NCI-H460 (cell line): ENCODE measurements around the gene CHAT. TPM values are rescaled to one million over a fixed set of nuclear protein-coding genes. Genes with fewer than 3 reads are reported as not detected.

Source experiments
- DNase-seq: peaks from one replicate; pipeline ENCODE4 v3.0.0-alpha.2; 2016; ENCODE audit warnings: low read depth; ENCODE audit errors: extremely low read depth
- total RNA-seq: library from RNA; depleted of rRNA; stranded (reverse); fragments of >200 nt; shearing (Covaris generic); gene quantifications from 2 replicates; pipeline ENCODE4 v1.2.3, GENCODE V29; 2014

Gene CHAT
- total RNA-seq, 1 experiment from 2014 or later: not detected

DNA sequence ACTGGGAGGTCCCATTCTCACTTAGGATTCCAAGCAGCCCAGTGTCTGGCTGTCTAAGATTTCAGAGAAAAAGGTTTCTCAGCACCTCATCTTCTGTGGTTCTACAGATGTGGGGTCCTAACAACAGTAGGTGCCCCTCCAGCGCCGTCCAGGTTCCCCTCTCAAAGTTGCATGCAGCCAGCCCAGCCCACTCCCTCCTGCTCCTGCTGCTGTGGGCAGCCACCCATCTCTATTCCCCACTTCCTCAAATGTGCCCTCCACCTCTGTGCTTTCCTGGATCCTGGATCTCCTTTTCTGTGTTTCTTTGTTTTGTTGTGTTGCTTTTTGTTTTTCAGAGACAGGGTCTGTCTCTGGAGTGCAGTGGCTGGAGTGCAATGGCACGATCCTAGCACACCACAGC, 17.0 kb upstream of the CHAT start:
- no peak for DNase-seq

DNA sequence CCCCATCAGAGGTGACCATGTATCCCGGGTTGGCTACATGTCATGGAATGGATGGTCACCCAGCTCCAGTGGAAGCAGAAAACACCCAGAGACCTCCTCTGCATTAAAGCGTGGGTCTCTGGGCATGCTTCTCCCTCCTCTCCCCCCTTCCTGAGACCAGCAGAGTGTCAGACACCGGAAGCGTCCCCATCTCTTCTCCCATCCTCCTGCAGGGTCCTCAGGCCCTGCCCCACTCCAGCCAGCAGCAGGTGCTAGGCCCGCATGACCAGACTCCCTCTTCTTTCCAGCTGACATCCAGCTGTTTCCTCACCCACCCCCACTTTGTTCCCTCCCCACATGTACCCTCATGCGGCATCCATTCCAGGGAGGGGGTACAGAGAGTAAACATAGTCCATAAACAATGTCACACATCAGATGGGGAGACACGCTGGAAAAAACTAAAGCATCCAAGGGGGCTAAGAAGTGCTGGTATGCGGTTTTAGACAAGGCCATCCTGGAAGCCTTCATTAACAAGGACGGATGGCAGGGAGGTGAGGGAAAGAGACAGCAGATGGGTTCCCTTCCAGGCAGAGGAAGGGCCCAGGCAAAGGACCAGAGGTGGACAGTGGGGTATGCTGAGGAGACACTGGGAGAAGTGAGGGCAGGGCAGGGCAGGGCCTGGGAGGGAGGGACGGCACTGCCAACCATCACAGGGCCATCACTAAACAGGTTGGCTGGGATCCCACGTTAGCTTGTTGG, 16.2 kb upstream of the CHAT start:
- no peak for DNase-seq

DNA sequence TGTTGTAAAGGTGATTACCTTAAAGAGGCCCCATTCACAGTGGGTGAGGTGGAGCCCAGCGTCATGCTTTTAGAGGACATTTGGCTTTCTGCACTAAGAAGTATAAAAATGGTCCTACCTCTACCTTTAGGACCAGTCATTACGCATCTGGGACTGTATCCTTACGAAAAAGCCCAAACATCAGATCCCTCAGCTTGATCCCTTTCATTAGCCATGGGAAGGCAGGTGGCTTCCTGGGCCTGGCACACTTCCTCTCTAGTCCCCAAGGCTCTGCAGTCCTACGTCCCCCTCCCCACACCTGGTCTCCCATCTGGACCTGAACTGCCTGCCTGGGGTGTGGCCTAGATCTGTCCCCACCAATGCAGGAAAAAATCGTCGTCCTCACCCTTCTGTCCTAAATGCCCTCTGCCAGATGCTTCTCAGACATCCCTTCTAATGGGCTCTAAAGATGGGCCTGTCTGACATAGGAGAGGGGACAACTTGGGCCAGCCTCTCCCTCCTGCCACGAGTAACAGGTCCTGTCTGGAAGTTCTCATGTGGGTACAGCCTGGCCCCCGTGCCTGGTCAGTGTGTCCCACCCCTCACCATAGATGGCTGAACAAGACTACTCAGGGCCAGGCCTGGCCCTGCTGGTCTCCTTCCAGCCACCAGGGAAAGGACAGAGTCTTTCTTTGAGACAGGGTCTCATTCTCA, 15.5 kb upstream of the CHAT start:
- DNase-seq: no peak

DNA sequence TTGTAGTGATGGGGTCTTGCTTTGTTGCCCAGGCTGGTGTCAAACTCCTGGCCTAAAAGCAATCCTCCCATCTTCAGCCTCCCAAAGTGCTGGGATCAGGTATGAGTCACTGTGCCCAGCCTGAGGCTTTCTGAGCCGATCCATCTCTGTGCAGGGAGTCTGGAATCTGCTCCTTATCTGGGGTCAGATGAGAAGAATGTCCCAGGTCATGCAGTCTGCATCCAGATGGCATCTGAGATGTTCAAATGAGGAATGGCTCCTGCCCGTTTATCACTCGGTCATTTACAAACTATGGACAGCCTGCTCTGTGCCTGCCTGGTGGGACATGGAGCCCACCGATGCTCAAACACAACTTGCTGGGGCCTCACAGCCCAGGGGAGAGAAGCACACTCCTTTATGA, 14.9 kb upstream of the CHAT start:
- DNase-seq: no peak

DNA sequence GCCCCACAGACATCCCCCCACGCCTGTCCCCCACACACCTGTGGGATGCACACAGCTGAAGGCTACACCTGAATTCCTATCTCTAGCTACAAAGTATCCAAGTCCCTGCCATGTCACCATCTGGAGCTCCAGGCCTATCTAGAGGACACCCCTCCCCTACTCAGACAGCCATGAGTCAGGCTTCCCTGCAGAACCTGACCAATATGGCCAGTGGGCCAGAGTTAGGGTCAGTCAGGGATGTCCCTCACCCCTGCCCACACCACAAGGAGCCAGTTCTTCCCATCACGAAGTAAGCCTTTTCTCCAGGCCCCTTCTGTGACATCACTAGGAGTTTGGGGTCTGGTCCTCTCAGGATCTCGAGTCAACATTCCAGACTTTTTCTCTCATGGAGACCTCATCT, 14.3 kb upstream of the CHAT start:
- DNase-seq: no peak

DNA sequence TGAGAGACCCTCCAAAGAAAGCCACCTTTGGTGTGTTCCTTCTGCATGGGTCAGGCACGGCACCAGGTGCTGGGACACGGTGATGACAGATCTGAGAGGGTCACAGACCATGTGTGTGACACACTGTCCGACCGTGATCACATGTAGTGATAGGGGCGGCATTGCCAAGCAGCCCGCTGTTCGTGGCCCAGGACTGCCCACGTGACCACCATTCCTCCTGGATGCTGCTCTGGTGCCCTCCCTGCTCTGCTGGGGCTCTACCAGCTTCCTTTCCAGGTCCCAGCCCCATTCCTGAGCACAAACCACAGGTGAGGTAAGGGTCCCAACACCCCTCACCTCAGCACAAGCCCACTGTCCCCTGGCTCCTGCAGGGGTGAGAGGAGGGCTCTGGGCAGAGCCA, 13.8 kb upstream of the CHAT start:
- no peak for DNase-seq

DNA sequence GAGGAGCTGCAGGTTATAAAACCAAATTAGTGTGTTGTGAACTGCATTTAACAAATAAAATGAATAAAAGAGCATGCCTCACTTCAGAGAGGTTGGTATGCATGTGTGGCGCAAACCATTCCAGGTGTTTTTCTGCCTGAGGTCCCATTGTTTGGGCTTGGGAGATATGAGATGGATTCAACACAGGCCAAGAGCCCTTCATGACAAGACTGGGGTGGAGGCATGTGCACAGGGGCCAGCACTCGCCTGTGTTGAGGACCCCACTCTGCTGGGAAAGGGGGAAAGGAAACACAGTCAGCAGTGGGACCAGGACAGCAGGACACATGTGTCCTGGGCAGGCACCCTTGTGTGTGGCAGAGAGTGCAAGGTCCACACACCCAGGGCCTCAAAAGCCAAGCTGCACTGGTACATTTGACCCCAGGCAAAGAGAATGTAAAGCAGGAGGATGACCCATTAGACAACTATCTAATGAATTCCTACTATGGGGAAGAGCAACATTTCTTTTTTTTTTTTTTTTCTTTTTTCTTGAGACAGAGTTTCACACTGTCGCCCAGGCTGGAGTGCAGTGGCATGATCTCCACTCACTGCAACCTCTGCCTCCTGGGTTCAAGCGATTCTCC, 12.9 kb upstream of the CHAT start:
- DNase-seq: no peak

DNA sequence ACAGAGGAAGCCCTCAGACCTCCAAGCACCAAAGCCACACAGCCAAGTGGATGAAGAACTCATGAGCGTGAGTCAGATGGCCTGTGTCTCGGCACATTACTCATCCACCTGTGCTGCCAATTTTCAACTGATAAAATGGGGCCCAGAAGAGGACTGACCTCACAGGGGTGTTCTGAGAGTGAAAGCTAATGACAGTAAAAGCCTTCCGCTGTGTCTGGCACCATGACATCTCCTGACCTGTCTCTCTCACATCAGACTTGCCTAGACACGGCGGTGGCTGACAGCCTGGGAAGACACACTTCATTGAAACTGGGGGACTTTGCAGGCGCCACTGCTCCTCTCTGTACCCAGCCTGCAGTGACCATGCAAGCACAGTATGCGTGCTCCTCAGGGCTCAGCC, 12.0 kb upstream of the CHAT start:
- DNase-seq: no peak

DNA sequence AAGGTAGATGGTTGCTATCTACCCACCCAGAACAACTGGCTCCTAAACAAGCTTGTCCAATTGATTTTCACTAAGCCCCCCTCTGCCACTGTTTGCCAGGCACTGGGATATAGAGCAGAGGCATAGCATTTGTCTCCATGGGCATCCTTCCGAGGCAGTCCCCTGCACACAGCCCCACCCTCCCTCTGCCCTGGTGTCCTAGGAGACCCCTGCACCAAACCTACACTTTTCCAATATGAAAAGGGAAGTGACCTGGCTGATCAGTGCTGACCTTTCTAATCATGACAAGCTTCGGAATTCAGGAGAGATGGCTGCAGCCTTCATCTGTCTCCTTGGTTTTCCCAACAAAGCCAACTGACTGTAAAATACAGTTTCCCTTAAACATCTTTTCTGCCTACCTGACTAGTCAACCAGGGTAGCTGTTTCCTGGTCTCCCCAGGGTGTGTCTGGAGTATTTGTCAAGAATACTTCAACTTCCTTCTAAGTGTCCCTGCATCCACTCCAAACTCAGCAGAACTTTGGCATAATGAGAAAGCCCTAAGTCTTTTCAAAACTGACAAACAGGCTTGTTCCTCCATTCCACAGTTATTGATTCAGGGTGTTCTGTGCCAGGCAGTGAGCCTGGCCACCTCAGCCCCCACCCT, 11.3 kb upstream of the CHAT start:
- no peak for DNase-seq

DNA sequence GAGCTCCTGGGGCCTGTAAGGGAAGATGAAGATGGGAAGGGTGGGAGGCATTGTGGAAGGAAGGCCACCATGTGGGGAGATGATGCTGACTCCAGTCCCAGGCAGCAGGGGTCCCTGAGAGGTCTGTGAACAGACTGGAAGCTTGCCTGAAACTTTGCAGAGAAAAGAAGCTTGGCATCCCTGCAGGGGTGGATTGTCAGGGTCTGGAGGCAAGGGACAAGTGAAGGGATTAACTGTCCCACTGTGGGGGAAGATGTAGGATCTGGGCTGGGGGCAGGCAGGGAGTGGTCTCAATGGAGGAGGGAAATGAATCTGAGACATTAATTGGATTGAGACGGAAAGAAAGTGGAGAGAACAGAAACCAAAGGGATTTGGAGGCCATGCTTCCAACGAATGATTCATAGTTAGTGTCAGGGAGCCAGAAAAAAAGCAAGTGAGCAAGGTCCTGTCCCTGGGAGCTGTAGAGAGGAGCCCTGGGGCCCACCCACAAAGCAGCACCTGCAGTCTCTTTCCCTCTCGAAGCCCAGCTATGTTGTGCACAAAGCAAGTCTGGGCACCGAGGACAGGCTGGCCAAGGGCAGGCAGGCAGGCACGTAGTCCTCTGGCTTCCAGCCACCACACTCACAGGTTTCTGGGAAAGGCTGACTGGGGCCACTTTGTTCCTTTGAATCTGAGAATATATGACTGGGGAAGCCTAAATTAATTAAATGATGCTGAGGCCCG, 8.5 kb upstream of the CHAT start:
- no peak for DNase-seq

DNA sequence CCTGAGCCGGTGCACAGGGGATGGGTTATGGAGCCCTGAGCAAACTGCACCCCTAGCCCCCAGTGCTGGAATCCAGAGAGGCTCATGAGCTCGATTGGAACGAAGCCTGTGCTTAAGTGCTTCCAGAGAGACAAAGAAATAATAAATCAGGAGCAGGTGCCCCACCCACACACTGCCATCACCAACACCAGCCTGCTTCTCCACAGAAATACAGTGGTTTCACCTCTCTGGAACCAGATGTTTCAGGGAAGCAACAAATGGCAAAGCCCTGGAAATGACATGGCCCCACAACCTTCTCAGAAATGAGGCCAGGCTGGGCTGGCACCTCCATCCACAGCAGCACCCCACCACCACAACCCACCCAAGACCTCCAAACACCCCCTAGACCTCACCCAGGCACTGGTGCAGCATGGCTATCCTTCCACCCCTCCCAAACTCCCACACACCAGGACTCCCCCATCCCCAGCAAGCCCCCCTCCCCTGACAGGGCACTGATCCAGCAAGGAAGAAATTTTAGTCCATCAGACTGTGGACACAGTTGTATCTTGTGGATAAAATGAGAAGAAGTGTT, 7.8 kb upstream of the CHAT start:
- DNase-seq: no peak

DNA sequence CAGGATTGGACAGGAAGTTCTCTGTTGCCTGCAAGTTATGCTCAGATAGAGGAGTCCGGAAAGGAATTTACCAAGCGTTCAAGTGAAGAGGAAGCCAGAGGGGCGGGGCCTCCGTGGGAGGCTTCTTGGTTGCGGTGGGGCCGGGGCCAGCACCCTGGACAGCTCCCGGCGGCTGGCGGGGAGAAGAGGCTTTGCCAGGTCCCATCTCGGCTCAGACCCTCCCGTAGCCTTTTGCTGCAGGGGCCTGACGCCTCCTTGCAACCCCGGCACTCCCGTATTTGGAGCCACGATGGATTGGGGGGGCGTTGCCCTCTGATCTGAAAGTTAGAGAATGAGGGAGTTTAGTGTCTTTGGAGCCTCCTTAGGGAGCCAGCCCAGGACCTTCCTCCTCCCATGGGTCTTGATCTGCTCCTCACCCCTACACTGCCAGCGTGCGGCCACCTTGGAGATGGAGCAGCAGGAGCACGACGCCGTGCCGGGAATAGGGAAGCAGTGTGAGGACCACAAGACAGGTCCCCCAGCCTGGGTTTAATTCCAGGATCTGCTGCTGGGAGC, 6.8 kb upstream of the CHAT start:
- peak; percentile 41 for DNase-seq

DNA sequence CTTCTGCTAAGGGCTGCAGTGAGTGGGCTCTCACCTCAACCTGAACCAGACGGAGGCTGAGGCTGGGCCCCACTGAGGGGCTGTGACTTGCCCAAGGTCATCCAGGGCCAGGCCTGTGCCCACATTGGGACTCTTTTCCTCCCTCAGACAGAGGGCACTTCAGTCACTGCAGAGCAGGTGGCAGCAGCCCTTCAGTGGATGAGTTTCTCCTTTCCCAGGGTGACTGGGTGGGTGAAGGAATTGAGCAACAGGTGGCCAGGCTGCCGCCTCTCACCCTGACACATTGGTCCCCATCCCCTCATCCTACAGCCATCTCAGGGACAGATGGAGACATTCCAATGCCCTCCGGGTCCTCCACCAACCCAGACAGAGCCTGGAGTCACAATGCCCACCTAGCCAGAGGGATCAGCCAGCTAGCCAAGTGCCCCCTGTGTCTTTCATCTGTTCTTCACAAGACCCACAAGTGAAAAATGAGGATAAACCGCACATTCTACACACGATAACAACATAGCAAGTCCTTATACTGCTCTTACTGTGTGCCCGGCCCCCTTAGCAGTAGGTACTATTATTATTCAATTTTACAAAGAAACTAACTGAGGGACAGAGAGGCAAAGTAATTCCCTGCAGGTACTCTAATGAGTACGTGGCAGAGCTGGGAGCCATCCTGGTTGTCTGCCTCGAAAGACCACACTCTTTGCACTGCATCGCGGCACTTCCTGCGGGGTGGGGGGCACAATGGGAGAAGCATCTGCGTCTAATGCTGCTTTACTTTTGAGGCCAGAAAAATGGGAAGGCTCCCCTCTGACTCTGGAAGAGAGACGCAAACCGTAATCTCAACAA, 5.5 kb upstream of the CHAT start:
- DNase-seq: no peak

DNA sequence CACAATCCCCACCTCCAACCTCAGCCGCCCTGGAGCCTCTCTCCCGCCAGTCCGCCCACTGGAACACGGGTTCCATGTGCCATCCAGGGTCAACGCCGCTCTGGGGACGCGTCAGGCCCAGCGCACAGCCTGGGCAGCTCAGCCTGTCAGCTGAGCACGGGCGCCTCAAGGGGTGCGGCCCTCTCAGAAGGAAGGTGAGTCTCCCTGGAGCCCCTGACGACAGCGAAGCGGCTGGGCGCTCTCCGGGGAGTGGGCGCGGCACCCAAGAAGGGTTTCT, 4.9 kb upstream of the CHAT start:
- no peak for DNase-seq

DNA sequence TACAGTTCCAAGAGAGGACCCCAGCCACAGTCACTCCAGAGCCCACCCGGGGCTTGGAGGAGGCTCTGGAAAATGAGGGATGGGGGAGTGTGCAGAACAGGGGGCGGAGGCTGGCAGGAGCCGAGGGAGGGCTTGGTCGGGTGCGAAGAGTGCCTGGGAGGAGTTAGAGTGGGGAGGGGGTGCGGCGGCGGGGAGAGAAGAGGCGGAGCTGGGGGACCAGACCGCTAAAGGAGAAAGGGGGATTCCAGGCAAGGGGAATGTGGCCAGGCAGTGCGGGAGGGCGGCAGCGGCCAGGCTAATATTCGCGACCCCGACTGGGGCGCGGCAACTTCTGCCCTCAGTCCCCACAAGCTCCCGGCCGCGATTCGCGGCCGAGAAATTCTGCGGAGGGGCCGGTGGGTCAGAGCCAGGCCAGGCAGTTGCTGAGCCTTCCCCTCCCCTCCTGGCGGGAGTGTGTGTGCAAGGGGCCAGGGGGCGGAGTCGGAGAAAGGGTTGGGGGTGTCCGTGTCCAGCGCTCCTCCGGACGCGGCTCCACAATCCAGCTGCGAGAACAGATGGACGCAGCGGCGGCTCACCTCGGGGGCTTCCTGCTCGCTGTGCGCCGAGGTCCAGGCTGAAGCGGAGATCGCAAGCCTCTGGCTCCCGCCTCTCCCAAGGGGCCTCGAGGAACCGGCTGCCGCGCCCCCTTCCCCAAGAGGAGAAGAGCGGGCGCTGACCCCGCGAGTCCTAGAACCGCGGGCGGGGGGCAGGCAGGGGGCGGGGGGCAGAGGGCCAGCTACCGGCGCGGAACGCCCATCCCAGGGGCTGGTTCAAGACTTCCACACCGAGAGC, 4.3 kb upstream of the CHAT start:
- no peak for DNase-seq

DNA sequence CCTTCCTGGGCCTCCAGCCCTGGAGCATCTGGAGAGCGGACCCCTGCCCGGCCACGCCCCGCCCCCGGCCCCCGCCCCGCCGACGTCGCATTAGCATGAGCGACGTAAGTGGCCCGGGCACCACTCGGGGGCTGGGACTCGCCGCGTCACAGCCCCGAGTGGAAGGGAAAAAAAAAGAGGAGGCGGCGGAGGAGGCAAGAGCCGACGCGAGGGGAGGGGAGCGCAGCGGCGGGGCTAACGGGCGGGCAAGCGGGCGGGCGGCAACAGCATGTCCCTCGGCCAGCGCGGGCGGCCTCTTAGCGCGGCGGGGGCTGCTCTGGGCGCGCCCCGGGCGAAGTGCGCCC, 3.8 kb upstream of the CHAT start, which contains the start of gene SLC18A3:
Gene SLC18A3 (plus strand): TSS at position 197 of the 344 bp plus-strand sequence. CDS start 431 bp downstream, outside the sequence.
- DNase-seq: no peak

DNA sequence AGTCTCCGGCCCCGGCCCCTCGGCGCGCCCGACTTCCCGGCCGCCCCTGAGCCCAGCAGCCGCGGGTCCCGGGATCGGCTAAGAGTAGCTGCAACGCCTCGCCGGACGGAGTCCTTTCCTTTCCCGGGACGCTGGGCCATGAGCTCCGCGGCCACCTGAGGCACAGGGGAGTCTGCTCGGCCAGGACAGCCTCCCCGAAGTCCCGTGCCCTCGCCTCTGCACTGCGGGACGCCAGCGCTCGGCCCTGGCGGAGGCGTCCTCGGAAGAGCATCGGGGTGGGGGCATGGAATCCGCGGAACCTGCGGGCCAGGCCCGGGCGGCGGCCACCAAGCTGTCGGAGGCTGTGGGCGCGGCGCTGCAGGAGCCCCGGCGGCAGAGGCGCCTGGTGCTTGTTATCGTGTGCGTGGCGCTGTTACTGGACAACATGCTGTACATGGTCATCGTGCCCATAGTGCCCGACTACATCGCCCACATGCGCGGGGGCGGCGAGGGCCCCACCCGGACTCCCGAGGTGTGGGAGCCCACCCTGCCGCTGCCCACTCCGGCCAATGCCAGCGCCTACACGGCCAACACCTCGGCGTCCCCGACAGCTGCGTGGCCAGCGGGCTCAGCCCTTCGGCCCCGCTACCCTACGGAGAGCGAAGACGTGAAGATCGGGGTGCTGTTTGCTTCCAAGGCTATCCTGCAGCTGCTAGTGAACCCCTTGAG, 3.2 kb upstream of the CHAT start:
- DNase-seq: no peak

DNA sequence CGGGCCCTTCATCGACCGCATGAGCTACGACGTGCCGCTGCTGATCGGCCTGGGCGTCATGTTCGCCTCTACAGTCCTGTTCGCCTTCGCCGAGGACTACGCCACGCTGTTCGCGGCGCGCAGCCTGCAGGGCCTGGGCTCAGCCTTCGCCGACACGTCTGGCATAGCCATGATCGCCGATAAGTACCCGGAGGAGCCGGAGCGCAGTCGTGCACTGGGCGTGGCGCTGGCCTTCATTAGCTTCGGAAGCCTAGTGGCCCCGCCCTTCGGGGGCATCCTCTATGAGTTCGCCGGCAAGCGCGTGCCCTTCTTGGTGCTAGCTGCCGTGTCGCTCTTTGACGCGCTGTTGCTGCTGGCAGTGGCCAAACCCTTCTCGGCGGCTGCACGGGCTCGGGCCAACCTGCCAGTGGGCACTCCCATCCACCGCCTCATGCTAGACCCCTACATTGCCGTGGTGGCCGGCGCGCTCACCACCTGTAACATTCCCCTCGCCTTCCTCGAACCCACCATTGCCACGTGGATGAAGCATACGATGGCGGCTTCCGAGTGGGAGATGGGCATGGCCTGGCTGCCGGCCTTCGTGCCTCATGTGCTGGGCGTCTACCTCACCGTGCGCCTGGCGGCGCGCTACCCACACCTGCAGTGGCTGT, 2.5 kb upstream of the CHAT start:
- no peak for DNase-seq
